Umbilical cord (tissue), 2 donors: Measurements from ENCODE around the gene CBLN1. TPM values are rescaled to one million over a fixed set of nuclear protein-coding genes. Genes with fewer than 3 reads are reported as not detected.
"Not testable (repeated sequence)": the region's sequence is repeated elsewhere in the genome, so short reads cannot be mapped to it uniquely, and the experiment has no call there.

Source experiments
- DNase-seq: peaks from one replicate; pipeline ENCODE4 v3.0.0-alpha.2; 2015; ENCODE audit warnings: low spot score
- total RNA-seq: library from RNA; depleted of rRNA; stranded (reverse); fragments of >200 nt; gene quantifications from one replicate; pipeline ENCODE4 v1.2.3, GENCODE V29; 2014; ENCODE audit warnings: low replicate concordance; ENCODE audit not compliant: insufficient read depth

The CBLN1 gene
- total RNA-seq, 1 donor from 2014 or later: not detected

GRCh38 chr16:49277766-49278566, 3.7 kb downstream of the CBLN1 start:
- no peak for DNase-seq

GRCh38 chr16:49277386-49277742, 4.3 kb downstream of the CBLN1 start:
- no peak for DNase-seq

GRCh38 chr16:49276646-49277385, 4.8 kb downstream of the CBLN1 start:
- DNase-seq: no peak

GRCh38 chr16:49275870-49276269, 5.8 kb downstream of the CBLN1 start:
- no peak for DNase-seq

- no peak for DNase-seq
Observed at GRCh38 chr16:49275050-49275730, 6.4 kb downstream of the CBLN1 start.

GRCh38 chr16:49274591-49274990, 7.0 kb downstream of the CBLN1 start:
- no peak for DNase-seq

GRCh38 chr16:49273771-49274170, 7.9 kb downstream of the CBLN1 start:
- no peak for DNase-seq

GRCh38 chr16:49271363-49271762, 10.3 kb downstream of the CBLN1 start:
- DNase-seq: no peak

- DNase-seq: no peak
Observed at GRCh38 chr16:49269201-49269600, 12.4 kb downstream of the CBLN1 start.

- DNase-seq: no peak
Observed at GRCh38 chr16:49268667-49269066, 13.0 kb downstream of the CBLN1 start.

GRCh38 chr16:49262501-49262900, 19.1 kb downstream of the CBLN1 start:
- no peak for DNase-seq

GRCh38 chr16:49261930-49262329, 19.7 kb downstream of the CBLN1 start:
- no peak for DNase-seq

GRCh38 chr16:49260956-49261530, 20.6 kb downstream of the CBLN1 start:
- no peak for DNase-seq

- DNase-seq: no peak
Observed at GRCh38 chr16:49260253-49260652, 21.4 kb downstream of the CBLN1 start.

- no peak for DNase-seq
Observed at GRCh38 chr16:49259330-49259729, 22.3 kb downstream of the CBLN1 start.

GRCh38 chr16:49250689-49251088, 30.9 kb downstream of the CBLN1 start:
- no peak for DNase-seq

- no peak for DNase-seq
Observed at GRCh38 chr16:49248227-49248626, 33.4 kb downstream of the CBLN1 start.

- no peak for DNase-seq
Observed at GRCh38 chr16:49236216-49236615, 45.4 kb downstream of the CBLN1 start.

GRCh38 chr16:49228335-49228734, 53.3 kb downstream of the CBLN1 start:
- DNase-seq: not testable (repeated sequence)
